HG03097 (cell line): ENCODE measurements around the gene MMP27.

Experiments
- ATAC-seq: cut with Tn5 transposase; IDR thresholded peaks from one replicate; pipeline ENCODE4 v1.9.1; 2021; ENCODE audit not compliant: unreplicated experiment, low FRiP score

The MMP27 gene

DNA sequence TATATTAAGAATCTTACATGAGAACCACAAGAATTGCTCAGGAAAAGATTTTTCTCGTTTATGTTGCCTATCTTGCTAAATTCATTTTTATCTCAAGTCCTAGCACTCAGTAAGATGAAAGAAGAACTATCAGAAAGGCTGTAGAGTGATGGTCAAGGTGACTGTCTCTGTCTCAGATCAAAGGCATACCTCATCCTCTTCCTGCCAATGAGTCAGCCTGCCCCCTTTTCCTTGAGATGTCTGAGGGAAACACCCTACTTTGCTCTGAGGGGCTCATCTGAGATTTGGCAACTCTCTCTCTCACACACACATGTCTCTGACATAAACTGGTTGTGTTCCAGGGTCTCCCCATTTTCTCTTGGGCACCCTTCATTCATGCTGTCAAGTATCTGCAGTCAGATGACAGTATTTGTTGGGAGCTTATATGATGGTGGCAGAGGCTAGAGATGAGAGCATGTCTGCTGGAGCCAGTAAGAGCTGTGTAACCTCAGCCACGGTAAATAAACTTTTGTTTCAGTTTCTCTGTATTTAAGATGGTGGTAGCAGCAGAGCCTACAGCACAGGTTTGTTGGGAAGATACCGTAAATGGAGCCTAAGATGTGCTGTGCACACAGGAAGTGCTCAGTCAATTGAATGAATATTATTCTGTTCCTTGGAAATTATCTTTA lies 1.6 kb downstream of the MMP27 start:
- no peak for ATAC-seq

DNA sequence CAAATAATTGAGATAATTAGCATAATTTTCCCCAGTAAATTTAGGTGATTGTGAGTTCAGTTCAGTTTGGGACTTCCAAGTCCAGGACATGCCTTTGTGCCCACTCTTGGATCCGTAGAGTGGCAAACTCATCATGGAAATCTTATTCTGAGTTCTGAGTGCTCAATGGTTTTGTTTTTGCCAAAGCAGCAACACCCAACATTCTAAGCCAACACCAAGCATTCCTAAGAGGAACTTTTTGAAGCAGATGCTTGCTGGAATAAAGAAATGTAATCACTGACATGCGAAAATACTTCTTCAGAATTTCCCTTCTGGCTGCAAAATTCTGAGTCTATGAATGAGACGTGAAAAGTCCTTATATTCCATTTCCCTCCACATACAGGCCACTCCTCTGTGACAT lies 10.4 kb downstream of the MMP27 start:
- ATAC-seq, result no peak

DNA sequence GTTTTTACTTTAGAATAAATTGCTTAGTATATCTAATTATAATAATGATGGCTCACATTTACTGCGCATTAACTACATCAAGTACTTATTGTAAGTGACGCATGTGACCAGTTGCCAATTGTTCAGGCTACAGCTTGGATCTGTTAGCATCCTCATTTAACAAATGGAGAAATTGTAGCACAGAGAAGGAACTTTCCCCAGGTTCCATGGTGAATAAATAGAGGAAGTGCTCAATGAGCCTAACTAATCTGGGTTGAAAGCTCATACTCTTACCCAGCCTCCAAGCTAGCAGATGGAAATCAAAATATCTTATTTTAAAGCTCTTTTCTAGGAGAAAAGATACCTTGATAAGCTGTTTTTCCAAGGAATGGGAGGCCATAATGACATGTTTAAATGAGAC lies 19.8 kb downstream of the MMP27 start:
- ATAC-seq, result no peak

DNA sequence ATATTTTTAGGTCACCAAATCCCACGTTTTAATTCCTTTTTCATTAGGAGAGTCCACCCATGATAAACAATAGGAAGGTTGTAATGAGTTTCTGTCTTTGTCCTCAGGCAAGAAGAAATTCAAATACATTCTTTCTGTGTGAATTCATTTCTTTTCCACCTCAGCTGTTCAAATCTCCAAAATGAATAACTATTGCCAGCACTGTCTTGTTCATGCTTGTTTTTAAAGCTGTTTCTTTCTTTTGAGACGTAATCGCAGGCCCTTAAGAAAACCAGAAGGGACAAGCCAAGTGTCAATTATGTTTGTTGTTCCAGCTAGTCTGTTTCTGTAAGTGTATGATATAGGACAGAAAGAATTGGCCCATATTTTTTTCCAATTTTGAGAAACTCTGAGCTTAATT lies 20.2 kb downstream of the MMP27 start:
- ATAC-seq, result no peak

DNA sequence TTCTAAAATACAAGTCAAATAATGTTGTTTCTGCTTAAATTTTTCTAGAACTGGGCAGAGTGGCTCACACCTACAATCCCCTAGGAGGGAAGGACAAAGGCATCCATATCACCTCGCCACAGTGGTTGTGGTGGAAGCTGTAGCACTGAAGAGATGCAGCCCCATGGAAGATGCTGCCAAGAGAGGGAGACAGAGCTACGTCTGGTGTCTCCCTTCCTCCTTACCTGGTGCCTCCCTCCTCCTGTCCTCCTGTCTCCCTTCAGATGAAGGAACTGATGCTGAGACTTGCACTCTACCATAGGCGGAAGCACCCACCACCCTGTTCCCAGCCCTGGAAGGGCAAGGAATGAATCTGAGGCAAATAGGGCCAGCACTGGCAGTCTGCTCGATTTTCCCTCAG lies 22.3 kb downstream of the MMP27 start:
- no peak for ATAC-seq

DNA sequence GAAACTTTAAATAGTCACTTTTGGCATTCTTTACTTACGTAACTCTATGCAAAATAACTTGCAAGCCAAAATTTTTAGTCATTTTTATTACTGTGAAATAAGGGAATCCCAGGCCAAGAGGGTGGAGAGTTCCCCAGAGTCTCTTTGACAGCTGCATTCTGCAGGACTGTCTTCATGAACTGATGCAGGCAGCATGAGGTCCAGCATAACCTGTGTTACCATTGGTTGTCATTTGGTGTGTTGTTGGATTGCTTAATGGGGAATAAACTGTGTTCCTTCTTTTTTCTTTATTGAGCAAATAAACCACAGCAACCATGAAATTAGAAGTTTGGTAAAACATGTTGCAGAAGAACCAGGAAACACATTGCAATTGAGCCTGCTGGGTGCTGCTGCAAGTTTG lies 24.6 kb downstream of the MMP27 start:
- no peak for ATAC-seq

DNA sequence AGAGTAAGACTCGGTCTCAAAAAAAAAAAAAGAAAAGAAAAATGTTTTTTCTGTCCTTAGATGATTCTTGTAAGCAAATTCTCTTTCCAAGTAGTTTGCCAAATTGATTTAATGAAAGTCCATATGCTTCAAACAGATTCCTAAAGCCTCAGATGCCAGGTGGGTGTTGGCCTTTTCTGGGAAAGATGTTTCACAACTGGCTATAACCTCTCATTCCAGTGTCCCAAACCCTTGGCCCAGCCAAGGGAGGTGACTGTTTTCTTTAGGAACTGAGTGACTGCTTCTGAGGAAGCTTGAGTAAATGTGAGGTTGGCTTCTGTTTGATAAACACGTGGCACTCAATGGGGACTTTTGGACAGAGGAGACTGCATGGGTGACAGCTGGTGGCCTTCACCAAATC lies 27.5 kb downstream of the MMP27 start:
- ATAC-seq, result no peak

DNA sequence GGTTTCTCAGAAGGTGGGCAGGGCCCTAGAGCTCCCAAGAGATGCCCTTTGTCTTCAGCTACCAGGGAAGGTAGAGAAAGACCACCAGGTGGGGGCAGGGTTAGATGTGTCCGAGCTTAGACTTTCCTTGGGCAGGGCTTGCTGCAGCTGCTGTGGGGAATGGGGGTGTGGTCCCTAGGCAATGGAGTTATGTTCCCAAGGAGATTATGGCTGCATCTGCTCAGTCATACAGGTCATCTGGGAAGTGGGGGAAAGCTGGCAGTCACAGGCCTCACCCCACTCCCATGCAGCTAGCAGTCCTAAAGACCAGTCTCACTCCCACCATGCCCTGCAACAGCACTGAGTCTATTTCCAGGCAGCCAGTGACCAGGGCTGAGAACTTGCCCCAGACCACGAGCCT lies 29.5 kb downstream of the MMP27 start:
- no peak for ATAC-seq

DNA sequence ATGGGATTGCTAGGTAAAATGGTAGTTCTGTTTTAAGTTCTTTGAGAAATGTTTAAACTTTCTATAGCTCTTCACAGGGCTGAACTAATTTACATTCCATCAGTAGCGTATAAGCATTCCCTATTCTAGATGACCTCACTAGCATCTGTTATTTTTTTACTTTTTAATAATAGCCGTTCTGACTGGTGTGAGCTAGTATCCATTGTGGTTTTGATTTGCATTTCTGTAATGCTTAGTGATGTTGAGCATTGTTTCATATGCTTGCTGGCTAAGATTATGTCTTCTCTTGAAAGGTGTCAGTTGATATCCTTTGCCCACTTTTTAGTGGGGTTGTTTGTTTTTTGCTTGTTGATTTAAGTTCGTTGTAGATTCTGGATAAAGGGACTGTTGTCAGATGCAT lies 35.9 kb downstream of the MMP27 start:
- ATAC-seq, result no peak

DNA sequence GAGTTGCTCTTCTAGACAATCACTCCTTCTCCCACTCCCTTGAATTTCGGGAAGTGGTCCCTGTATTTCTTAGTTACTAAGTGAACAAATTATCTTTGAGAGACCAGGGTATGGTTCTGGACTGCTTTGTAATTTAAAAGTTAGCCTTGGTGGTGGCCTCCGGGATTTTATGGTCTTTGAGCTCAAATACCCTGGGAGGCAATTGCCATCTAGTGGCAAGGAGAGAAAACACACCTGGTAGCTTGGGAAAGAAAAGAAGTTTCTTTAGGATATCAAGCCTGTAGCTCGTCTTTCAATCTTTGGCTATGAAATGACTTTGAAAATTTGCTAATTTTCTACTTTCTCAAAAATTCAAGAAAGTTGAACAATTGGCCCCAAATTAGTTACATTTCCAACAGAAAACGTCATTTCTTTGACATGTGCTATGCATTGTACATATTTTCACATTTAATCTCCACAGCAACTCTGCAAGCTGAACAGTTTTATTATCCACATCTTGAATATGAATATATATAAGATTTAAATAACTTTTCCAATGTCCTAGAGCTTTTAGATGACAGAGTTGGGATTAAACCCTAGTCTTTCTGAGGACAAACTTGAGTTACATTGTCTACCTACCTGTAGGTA lies 39.1 kb downstream of the MMP27 start:
- no peak for ATAC-seq

DNA sequence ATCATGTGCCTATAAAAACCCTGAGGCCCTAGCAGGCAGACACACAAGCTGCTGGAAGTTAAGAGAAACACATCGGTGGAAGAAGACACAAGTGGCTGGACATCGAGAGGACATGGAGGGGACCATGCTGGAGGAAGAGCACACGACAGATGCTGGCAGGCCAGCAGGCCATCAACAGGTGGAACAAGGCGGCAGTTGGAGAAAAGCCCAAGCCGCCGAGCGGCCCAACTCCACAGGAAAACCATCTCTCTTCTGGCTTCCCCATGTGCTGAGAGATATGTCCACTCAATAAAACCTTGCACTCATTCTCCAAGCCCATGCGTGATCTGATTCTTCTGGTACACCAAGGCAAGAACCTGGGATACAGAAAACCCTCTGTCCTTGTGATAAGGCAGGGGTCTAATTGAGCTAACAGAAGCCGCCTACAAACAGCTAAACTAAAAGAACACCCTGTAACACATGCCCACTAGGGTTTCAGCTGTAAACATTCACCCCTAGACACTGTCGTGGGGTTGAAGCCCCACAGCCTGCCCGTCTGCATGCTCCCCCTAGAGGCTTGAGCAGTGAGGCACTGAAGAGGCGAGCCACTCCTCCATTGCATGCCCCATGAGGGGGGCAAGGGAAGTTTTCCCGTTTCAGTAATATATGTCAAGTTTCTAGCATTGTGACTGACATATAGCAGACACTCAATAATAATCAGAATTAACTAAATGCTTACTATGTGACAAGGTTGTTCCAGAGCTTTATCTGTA lies 41.4 kb downstream of the MMP27 start:
- ATAC-seq, result no peak

DNA sequence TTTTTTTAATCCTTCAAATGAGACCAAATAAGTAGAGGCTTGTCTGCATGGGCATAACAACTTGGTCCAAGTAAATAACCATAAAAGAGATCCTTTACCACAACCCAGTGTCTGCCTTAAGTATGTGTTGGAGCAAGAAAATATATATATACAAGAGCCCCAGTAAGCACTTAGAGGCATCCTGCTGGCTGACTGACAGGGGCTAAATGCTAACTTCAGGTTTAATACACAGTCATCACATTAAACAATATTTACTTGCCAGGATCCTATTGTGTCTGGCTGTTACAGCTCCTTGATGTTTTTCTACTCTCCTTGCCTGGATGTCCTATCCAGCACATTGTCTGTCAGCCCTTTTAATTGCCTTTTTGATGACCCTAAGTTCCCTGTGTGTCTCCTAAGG lies 43.0 kb downstream of the MMP27 start:
- ATAC-seq, result no peak

DNA sequence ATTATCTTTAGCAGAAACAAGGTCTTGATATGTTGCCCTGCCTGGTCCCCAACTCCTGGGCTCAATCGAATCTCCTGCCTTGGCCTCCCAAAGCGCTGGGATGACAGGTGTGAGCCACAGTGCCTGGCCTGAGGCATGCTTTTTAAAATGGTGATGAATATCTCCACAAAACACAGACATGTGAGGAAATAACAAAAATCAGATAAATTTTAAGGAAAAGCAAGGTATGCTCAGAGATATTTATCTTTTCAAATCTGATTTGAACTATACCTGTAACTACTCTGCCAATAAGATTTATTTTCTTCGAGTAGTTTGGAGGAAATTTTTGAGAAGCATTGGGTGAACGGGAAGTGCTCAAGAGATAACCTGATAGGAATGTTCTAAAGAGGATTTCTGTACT lies 44.5 kb downstream of the MMP27 start:
- no peak for ATAC-seq

DNA sequence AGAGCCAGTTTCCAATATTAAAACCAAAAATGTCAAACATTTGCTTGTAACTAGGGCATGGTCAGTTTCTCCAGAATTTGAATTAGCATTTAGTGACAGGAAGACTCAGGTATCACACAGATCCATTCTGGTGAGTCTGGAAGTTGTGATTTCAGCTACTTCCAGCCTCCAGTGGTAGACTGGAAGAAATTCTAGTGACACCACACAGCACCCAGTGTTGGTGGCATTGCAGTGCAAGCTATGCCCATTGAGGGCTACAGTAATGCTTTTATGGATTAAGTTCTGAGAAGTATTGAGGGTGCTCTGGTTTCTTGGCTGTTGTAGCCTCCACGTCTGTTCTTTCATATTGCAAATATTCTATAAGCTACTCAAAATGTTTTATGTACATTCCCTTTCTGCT lies 49.0 kb downstream of the MMP27 start:
- no peak for ATAC-seq

DNA sequence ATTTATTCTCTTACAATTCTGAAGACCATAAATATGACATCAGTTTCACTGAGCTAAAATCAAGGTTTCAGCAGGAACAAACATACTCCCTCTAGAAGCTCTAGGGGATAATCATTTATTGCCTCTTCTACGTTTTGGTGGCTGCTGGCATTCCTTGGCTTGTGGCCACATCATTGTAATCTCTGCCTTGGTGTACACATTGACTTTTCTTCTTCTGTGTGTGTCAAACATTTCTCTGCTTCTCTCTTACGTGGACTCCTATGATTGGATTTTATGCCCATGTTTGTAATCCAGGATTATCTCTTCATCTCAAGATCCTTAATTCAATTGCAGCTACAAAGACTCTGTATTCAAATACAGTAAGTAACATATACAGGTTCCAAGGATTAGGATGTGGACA lies 50.0 kb downstream of the MMP27 start:
- ATAC-seq, result no peak

DNA sequence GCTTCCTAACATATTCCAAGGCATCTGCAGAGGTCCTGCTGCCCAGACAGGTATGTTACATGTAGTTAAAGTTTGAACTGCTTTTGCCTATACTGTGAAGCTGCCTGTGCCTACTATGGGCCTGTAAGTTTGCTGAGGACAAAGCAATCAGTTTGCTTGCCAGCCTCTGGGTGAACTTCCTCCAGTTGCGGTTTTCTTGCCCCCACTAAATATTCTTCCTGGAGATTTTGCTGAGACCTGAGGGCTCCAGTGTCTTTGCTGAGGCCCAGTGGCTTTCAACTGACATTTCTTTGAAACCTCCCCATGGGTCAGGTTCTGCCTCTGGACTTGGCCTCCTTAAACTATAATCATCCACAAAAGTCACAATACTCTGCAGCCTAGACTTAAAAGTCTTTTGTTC lies 50.8 kb downstream of the MMP27 start:
- no peak for ATAC-seq

DNA sequence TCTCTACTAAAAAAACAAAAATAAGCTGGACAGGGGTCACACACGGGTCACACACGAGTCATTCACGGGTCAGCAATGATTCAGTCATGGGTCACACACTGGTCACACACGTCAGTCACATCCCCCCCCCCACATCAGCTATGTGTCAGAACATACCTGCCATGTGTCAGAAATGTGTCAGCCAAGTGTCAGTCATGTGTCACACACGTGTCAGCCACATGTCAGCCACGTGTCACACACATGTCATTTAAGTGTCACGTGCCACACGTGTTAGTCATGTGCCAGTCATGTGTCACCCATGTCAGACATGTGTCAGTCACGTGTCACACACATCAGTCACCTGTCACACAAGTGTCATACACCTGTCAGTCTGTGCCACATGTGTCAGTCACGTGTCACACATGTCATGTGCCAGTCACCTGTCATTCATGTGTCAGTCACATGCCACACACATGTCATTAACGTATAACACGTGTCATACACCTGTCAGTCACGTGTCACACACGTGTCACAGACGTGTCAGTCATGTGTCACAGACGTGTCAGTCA lies 51.8 kb downstream of the MMP27 start:
- ATAC-seq, result no peak

DNA sequence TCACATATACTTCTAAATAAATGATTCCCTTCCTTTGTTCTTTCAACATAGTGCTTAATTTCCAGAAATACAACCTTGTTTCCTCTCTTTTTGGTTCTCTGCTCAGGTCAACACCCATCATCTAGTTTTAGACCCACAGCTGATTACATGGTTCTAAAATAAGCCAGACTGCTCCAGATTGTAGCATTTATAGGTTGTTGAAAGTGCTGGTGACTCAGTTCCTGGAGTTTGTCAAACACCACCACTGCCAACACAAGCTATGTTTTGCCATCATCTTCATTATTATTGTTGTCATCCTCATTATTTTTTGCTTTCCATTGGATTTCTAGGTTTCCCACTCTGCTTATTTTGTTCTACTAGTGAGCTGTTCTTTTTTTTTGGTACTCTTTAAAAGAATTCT lies 58.1 kb downstream of the MMP27 start:
- ATAC-seq, result no peak

DNA sequence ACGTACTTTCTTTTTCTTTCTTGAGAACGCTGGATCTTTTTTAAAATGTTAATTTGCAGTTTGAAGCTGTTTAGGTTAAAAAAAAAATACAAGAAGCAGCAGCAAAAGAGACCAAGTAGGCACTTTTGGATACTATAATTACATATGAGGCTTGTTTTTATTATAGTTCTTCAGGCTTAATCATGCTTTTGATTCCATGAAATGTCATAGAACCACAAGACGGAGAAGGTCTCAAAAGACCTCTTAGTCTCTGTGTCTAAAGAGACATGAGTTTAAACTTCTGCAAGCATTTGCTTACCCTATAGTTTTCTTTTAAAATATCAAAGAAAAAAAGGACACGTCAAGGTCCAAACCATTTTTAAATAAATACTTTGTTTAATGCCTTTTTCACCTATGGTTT lies 61.6 kb downstream of the MMP27 start:
- ATAC-seq, result no peak
